COLO829 (cell line): ENCODE results near the gene DYRK4.

Experiments used
- DNase-seq: peaks from one replicate; pipeline ENCODE4 v3.0.0; 2012; ENCODE audit warnings: low spot score

DYRK4 gene

DNA sequence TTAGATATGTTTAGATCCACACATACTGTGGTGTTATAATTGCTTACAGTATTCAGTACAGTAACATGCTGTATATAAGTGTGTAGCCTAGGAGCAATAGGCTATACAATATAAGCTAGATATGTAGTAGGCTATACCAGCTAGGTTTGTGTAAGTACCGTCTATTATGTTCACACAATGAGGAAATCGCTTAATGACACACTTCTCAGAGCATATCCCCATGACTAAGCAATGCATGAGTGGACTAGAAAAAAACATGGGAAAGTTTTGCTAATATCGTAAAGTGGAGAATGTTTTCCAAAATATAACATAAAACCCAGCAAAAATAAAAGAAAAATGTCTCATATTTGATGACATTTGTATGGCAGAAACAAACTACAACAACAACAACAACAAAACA lies 59.5 kb downstream of the DYRK4 start:
- DNase-seq: no peak

DNA sequence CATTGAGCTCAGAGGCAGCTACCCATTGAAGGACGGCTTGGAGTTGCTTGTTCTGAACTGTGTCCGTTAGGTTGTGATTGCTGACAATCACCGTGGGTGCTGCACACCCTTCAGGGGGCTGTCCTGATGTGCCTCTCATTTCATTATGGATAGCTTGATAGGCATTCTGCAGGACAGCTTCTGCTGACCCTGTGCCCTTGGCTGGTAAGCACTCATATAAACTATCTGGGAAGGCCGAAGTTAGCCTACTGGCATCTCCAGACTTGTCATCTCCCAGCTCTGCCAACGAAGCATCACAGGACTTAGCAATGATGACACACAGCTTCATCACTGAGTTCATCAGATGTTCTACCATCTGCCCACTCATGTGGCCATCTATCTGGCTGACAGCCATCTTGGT lies 64.5 kb downstream of the DYRK4 start:
- DNase-seq: no peak

- peak; percentile 71 for DNase-seq
Measured at GRCh38 chr12:4628406-4628805, 66.4 kb downstream of the DYRK4 start.

- DNase-seq: no peak
Measured at GRCh38 chr12:4630262-4630661, 68.3 kb downstream of the DYRK4 start.

DNA sequence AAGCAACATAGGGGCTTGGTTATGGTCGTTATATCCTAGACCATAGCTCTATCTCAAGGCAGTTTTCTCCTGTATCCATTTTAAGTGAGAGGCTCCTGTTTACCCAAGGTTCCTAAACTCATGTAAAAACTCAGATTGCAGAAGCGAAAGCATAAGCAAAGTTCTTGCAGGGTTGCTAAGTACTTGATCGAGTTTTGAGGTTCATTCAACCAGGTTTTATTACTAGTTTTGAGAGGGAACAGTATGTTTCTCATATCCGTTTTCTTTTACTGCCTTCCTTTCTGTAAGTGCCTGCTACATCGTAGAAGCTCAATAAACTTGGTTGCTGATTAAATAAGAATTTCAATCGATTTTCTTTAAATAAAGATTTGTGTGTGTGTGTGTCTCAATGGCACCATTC lies 81.7 kb downstream of the DYRK4 start:
- DNase-seq: no peak

DNA sequence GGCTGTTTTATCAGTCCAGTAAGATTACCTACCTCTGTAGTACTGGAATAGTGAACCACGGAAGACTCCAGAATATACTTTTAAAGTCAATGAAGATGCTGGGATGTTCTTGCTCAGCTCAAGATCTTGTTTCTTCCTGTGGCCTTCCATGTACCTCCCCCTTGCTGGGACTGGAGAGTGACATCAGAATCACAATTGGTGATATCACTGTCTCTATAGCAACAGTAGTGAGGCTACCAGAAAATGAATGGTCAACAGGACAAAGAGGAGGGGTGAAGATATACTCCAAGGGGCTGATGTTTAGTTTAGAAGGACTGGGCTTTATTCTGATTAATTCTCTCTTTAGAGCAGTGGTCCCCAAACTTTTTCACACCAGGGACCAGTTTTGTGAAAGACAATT lies 83.0 kb downstream of the DYRK4 start:
- no peak for DNase-seq

GRCh38 chr12:4648104-4648500 lies 86.1 kb downstream of the DYRK4 start:
- no peak for DNase-seq

GRCh38 chr12:4648501-4649357 lies 86.7 kb downstream of the DYRK4 start, which contains the start of the genes AKAP3 and NDUFA9:
Gene AKAP3 (minus strand): TSS chr12:4649051. CDS start chr12:4638196, 10,855 bp downstream.
Gene NDUFA9 (plus strand): TSS chr12:4649114. CDS start chr12:4649127, 13 bp downstream.
- peak; percentile 79 for DNase-seq

- no peak for DNase-seq
Measured at GRCh38 chr12:4649358-4649661, 87.3 kb downstream of the DYRK4 start.

GRCh38 chr12:4653257-4653656 lies 91.2 kb downstream of the DYRK4 start:
- no peak for DNase-seq

- DNase-seq: no peak
Measured at GRCh38 chr12:4653691-4654090, 91.7 kb downstream of the DYRK4 start.
